Dedifferentiated amniotic fluid mesenchymal stem cell (primary cell): ENCODE measurements around the gene MBIP.

Source experiments
- DNase-seq: peaks from one replicate; pipeline ENCODE4 v3.0.0-alpha.2; 2016; ENCODE audit errors: extremely low spot score

Gene MBIP

GRCh38 chr14:36313206-36313605 lies 7.2 kb downstream of the MBIP start:
- DNase-seq: no peak

DNA sequence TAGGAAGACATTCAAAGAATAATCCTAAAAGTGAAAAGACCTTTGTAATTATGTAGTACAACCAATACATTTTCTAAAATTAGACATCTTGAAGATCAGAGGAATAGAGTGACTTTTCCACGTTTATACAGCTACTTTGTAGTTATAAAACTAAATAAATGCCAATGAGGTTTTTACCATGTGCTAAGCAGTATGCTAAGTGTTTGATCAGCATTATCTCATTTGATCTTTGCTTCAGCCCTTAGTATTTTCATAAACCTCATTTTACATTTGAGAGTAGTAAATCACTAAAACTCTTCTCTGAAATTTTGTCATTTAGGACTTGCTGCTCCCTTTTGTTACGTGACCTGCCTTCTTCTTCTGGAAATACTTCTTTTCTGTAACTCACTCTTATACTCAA lies 13.6 kb downstream of the MBIP start:
- no peak for DNase-seq

DNA sequence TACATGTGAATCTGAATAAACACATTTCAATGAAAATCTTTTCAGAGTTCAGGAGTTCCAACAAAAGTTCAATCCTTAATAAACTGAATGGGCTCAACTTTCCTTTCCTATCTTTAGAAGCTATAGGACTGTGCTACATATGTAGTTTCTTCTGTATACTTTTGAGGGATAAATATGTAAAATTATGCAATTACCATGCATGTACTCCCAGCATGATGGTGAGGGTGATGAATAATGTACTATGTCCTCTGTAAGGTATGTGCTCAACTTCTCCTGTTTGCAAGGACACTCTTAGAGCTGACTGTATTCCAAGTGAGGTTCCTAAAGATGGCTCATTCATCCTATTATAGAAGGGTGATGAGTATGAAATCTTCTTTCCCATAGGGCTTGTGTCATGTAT lies 15.5 kb downstream of the MBIP start:
- DNase-seq: no peak

GRCh38 chr14:36303960-36304359 lies 16.5 kb downstream of the MBIP start:
- DNase-seq: no peak

- no peak for DNase-seq
Measured at GRCh38 chr14:36302823-36303222, 17.6 kb downstream of the MBIP start.

GRCh38 chr14:36301159-36301558 lies 19.3 kb downstream of the MBIP start:
- no peak for DNase-seq

GRCh38 chr14:36300337-36300736 lies 20.1 kb downstream of the MBIP start:
- no peak for DNase-seq

GRCh38 chr14:36295642-36296627 lies 24.5 kb downstream of the MBIP start:
- DNase-seq: no peak

DNA sequence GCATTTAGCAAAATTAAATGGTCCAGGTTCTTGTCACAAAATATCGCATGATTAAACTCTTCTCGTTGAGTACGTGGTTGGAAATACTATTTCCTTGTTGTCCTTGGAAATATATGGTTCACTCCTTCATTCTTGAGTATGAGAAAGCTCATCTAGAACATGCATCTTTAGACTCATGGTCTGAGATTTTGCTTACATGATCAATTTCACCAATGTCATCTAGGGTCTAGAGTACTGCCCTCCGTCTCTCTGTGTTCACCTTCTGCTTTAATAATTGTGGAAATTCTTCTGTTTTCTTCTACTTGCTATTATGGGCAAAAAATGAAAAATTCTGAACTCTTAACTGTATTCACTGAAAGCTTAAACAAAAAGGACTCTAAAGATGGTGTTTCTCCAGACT lies 25.9 kb downstream of the MBIP start:
- DNase-seq: no peak

DNA sequence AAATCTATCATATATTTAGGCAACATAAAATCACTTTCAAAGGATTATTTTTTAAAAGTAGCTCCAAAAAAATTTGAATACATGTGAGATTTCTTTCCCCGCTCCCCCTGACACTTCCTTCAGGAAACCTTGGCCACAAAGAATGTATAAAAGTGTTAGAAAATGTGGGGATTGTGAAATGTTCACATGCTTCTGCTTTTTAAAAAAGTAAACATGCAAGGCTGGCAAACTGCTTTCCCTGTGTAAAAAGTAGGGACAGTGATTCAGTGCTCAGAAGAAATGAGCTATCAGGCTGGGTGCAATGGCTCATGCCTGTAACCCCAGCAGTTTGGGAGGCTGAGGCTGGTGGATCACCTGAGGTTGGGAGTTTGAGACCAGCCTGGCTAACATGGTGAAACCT lies 26.6 kb downstream of the MBIP start:
- no peak for DNase-seq

- no peak for DNase-seq
Measured at GRCh38 chr14:36289954-36290353, 30.5 kb downstream of the MBIP start.

GRCh38 chr14:36288496-36288895 lies 31.9 kb downstream of the MBIP start:
- no peak for DNase-seq

- no peak for DNase-seq
Measured at GRCh38 chr14:36284971-36285595, 35.4 kb downstream of the MBIP start.

DNA sequence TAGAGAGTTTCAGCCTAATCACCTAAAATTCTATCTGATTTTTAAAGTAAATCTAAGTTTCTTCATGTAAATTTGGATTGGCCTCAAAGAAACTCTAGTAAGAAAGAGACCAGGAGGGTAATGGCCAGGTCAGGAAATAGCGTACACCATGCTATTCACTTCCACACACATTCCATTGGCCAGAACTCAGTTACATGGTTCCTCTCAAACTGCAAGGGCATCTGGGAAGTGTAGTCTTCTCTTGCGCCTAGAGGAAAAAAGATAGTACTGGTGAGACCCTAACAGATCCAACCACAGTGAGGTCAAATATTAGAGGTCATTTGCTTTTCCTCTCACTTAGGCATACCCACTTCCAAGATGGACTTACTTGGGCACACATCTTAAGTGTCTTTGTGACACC lies 39.1 kb downstream of the MBIP start:
- no peak for DNase-seq

GRCh38 chr14:36279306-36280190 lies 40.9 kb downstream of the MBIP start:
- DNase-seq: no peak

DNA sequence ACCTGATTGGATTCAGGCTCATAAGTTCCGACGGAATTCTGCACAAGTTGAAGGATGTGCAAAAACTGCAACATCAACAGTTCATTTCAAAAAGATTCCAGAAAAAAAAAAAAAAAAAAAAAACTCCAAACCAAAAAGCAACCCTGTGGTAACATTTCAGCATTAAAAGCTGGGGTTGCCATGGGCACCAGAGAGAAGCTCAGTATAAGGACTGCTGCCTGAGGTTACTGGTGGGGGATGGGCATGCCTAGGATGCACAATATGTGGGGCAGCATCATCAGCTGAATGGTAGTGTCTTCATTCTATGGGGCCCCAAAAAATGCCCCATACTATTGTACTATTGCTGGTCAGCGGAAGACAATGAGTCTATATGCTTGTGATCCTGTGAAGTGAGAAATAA lies 44.7 kb downstream of the MBIP start:
- no peak for DNase-seq

DNA sequence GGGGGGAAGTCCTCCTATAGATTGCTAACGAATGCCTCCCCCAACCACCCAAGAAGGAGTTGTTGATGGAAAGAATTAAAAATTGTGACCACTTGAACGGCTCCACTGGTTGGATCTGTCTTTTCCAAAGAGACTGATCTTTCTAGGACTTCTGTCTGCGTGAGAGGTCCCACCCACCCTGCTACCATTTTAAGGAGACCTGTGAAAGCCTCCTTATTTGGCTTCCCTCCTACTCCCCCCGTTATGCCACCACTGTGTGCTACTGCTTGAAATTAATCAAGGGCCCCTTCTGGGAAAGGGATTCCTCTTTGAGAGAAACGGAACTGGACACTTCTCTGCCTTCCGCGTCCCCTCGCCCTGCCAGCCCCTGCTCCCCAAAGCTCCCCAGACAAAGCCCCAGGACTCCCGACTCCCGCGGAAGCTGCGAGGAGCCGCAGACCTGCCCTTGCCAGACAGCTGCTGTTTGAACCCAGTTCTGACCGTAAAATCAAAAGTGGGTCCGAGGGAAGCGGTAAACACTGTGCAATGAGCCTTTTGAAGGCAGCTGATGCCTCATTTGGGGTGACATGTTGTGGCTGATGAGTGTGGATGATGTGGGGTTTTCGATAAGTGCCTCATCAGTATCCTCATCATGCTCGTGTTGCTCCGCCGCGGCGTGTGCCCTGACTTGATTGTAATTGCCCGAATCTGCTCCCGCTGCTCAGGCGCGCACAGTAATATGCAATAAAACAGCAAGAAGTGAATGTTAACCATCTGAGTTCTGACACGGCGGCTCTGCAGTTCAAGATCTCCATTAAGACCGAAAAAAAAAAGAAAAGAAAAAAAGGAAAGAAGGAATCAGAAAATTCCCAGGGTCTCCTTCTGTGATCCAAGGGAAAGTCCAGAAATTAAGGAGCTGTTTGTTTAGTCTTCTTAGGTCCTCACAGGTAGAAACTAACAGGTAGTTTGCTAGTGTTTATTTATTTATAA lies 48.2 kb downstream of the MBIP start:
- no peak for DNase-seq

DNA sequence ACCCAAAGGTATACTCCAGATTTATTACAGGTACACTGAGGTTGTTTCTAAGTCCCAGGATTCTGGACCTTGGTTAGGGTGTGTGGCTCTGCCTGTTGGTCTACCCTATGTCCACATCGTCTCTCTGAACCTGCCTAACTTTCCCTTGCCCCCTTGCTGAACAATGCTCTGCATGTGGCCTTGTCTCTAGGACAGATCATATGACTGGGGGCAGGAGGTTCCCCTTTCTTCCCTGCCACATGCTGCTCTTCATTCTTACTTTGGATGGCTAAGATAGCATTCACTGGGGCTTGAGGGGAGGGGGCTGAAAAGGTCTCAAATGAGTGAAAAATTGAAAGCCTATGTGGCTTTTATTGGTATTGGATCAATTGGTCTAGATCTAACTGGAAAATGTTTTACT lies 49.2 kb downstream of the MBIP start:
- DNase-seq: no peak

- no peak for DNase-seq
Measured at GRCh38 chr14:36270191-36270590, 50.2 kb downstream of the MBIP start.

DNA sequence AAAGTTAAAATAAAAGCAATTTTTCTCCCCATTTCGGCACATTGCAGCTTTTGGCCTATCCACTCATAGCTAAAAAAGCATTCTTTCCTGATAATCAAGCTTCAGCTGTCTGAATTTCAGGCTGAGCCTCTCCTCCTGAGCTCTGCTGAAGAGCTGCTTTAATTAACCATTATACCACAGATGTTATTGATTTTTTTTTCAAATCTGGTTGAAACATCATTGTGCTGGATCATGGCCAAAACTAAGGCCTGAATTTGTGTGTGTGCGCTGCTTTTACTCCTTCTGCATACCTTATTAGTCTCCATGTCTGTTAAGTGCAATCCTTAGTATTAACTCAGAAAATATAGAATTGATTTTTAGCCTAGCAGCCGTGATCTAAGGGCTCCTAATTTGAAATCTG lies 52.3 kb downstream of the MBIP start:
- DNase-seq: no peak

- no peak for DNase-seq
Measured at GRCh38 chr14:36264595-36264994, 55.8 kb downstream of the MBIP start.
